OCI-LY7 (cell line): Measurements from ENCODE around the gene TMEM80.

Source experiments
- EZH2phosphoT487 ChIP-seq: fragments of 200-600 bp; sonication (generic); IDR thresholded peaks from 2 replicates; pipeline ENCODE4 v1.6.1; 2018; ENCODE audit warnings: low read depth, borderline replicate concordance, mild to moderate bottlenecking, mixed run types, antibody characterized with exemption, low read length, moderate library complexity, mixed read lengths
- TF ChIP-seq, protein P1 (sequence below): fragments of 200-600 bp; sonication (generic); conservative IDR thresholded peaks from 2 replicates; pipeline ENCODE4 v1.5.1; 2014; ENCODE audit warnings: mild to moderate bottlenecking, antibody characterized with exemption, low read length, moderate library complexity, mixed read lengths

DNA sequence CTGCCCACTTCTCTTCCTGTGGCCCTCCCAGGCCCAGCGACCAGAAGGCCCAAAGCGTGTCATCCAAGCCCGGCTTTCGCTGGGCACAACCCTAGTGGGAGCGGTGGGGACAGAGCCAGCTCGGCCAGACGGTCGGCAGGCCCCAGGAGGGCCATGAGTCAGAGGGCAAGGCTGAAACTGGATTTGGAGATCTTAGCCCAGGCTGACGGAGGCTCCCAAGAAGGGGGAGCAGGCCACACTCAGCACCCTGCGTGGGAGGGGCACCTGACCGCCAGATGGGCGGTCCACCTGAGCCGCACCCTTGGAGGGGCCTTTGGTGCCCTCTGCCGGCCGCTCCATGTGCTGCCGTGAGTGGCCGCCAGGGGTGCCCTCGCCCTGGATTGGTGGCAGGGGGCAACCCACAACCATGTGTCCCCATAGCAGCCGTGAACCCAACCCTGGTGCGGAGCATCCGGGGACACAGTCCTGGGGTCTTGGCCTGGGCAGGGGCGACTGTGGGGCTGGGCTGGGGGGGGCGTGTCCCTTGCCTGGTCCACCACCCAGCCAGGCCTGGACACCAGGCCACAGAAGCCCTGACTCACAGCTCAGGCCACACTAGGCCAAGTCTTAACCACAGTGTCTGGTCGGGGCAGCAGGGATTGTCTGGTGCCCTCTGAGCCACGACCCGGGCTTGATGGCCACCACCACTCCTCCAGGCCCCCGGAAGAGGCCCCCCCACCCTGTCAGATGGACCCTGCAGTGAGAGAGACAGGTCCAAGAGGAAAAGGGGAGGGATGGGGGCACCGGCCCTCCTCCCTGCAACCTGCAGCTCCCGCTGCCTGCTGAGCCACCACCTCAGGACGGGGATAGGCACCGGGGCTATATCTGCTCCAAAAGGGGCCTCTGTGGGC, 32.5 kb downstream of the TMEM80 start:
- TF ChIP-seq, protein P1, sequence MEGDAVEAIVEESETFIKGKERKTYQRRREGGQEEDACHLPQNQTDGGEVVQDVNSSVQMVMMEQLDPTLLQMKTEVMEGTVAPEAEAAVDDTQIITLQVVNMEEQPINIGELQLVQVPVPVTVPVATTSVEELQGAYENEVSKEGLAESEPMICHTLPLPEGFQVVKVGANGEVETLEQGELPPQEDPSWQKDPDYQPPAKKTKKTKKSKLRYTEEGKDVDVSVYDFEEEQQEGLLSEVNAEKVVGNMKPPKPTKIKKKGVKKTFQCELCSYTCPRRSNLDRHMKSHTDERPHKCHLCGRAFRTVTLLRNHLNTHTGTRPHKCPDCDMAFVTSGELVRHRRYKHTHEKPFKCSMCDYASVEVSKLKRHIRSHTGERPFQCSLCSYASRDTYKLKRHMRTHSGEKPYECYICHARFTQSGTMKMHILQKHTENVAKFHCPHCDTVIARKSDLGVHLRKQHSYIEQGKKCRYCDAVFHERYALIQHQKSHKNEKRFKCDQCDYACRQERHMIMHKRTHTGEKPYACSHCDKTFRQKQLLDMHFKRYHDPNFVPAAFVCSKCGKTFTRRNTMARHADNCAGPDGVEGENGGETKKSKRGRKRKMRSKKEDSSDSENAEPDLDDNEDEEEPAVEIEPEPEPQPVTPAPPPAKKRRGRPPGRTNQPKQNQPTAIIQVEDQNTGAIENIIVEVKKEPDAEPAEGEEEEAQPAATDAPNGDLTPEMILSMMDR: peak; percentile 92
- TF ChIP-seq EZH2phosphoT487: no peak
